Transverse colon (tissue), 4 donors: ENCODE results near the gene PJA1. TPM values are rescaled to one million over a fixed set of nuclear protein-coding genes. Genes with fewer than 3 reads are reported as not detected.

Experiments
- DNase-seq: peaks from one replicate; pipeline ENCODE4 v3.0.0-alpha.2; 2019
- H3K27ac ChIP-seq, 4 donors: fragments of 200-600 bp; sonication (generic); 2 replicates each; pipeline ENCODE4 v1.5.1; 2016 to 2018; ENCODE audit warnings: inconsistent platforms in 4 of 4
- H3K27me3 ChIP-seq: fragments of 200-600 bp; sonication (generic); 2 replicates; pipeline ENCODE4 v1.5.1; 2017; ENCODE audit warnings: inconsistent platforms
- H3K36me3 ChIP-seq, 4 donors: fragments of 200-600 bp; sonication (generic); 2 replicates each; pipeline ENCODE4 v1.5.1; 2017 to 2019; ENCODE audit warnings: inconsistent platforms in 4 of 4
- H3K4me1 ChIP-seq, 4 donors: fragments of 200-600 bp; sonication (generic); 2 replicates each; pipeline ENCODE4 v1.5.1; 2017 to 2020; ENCODE audit warnings: inconsistent platforms in 4 of 4
- H3K4me3 ChIP-seq, 4 donors: fragments of 200-600 bp; sonication (generic); 1 replicate in 1 of 4; 2 replicates in 3 of 4; pipeline versions ENCODE4 v1.5.1 to v1.6.1; 2017 to 2019; ENCODE audit warnings: inconsistent platforms in 4 of 4
- H3K9me3 ChIP-seq, 2 donors: fragments of 200-600 bp; sonication (generic); 2 replicates each; pipeline ENCODE4 v1.5.1; 2017 to 2019; ENCODE audit warnings: inconsistent platforms in 2 of 2
- CTCF ChIP-seq, 5 experiments: fragments of 200-600 bp in 3 of 5; fragments of 450-650 bp in 2 of 5; sonication (generic) in 3 of 5; IDR thresholded peaks; 1 replicate in 2 of 5; 2 replicates in 3 of 5; pipeline ENCODE4 v1.5.1; 2016 to 2017; ENCODE audit warnings: antibody characterized with exemption in 5 of 5, inconsistent platforms in 3 of 5, mild to moderate bottlenecking in 2 of 5, moderate library complexity in 1 of 5
- EP300 ChIP-seq: sonication (generic); formaldehyde crosslinking; IDR thresholded peaks from one replicate; pipeline ENCODE4 v1.6.1; 2017; ENCODE audit warnings: antibody characterized with exemption, low read depth
- POLR2A ChIP-seq: fragments of 450-650 bp; IDR thresholded peaks from one replicate; pipeline ENCODE4 v1.6.1; 2016; ENCODE audit warnings: antibody characterized with exemption, mild to moderate bottlenecking, moderate library complexity
- POLR2AphosphoS5 ChIP-seq, 3 donors: sonication (generic); formaldehyde crosslinking; IDR thresholded peaks; one replicate each; pipeline ENCODE4 v1.6.1; 2016; ENCODE audit warnings: antibody characterized with exemption in 3 of 3
- WGBS, 2 donors: methylation state at CpG; one replicate each; pipeline ENCODE4 v1.1.5; 2018; ENCODE audit warnings: low coverage in 1 of 2; 5-methylcytosine and 5-hydroxymethylcytosine counted together
- in situ Hi-C, 4 donors: fragments of 200-750 bp; cut with MboI; loops; one replicate each; pipeline versions ENCODE4 v1.15.0 to v1.15.1; 2017; ENCODE audit warnings: low sequenced_read_pairs in 3 of 4, low pct_ligation_motif_present in 1 of 4, low pct_unique_long_range_greater_than_20kb in 1 of 4
- intact Hi-C: fragments of 100-400 bp; cut with DNase I; formaldehyde crosslinking; loops from one replicate; pipeline ENCODE4 v1.15.1; 2023; ENCODE audit warnings: low total_unique reads
- total RNA-seq, 4 donors: library from RNA; depleted of rRNA; stranded (reverse); fragments of >200 nt; gene quantifications; one replicate each; pipeline ENCODE4 v1.1.0, GENCODE V29; 2016

PJA1 gene
- total RNA-seq, 4 donors from 2014 or later = 2.2 to 31.4 (median 6.9) TPM

DNA sequence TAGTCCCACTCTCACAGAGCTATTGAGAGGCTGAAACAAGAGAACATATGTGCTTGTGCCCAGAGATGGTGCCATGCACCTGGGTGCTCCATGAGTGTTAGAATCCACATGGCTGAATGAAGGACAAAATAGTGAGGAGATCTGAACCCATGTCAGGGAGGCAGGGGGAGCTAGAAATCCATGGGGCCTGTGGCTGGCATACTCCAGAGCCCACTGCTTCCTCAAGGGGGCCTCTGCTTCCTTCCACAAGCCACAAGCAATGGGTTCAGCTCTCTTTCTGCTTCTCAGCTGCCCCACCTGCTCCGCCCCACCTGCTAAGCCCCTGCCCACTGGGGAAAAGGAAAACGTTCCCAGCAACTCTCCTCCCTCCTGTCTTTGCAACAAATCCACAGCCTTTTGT, 46.1 kb downstream of the PJA1 start:
- no peaks in the 10 kb centered on the region for H3K4me1 ChIP-seq
- TF ChIP-seq POLR2A (no peak), POLR2AphosphoS5 (IDR thresholded peaks at IDR 0.05) (no peak), EP300 (no peak), CTCF (IDR thresholded peaks at IDR 0.05) (no peak)
- WGBS, 2 donors = 62 to 63% methylated on average over 2 of the region's 2 CpGs
- H3K27me3 ChIP-seq = no peaks in the 10 kb centered on the region
- in situ Hi-C loops = no loop called here
- no peaks in the 10 kb centered on the region for H3K36me3 ChIP-seq
- H3K4me3 ChIP-seq = no peak overlapping the region
- H3K9me3 ChIP-seq = no peaks in the 10 kb centered on the region
- intact Hi-C loops = no loop called here
- H3K27ac ChIP-seq = no peak overlapping the region
- DNase-seq = no peak

- H3K4me3 ChIP-seq = no peak overlapping the region
- 67% methylated on average over 11 of the region's 11 CpGs; no CpG with 5 or more reads in 1 of the 2 donors for WGBS, 2 donors
- H3K27ac ChIP-seq = no peak overlapping the region
- intact Hi-C loops = no loop called here
- TF ChIP-seq POLR2A (no peak), EP300 (no peak), CTCF (IDR thresholded peaks at IDR 0.05) (no peak), POLR2AphosphoS5 (IDR thresholded peaks at IDR 0.05) (no peak)
- no peaks in the 10 kb centered on the region for H3K9me3 ChIP-seq
- H3K27me3 ChIP-seq = no peaks in the 10 kb centered on the region
- DNase-seq = no peak
- no peaks in the 10 kb centered on the region for H3K36me3 ChIP-seq
- no peaks in the 10 kb centered on the region for H3K4me1 ChIP-seq
- in situ Hi-C loops = no loop called here
Measured at GRCh38 chrX:69117876-69118526, 47.3 kb downstream of the PJA1 start.

DNA sequence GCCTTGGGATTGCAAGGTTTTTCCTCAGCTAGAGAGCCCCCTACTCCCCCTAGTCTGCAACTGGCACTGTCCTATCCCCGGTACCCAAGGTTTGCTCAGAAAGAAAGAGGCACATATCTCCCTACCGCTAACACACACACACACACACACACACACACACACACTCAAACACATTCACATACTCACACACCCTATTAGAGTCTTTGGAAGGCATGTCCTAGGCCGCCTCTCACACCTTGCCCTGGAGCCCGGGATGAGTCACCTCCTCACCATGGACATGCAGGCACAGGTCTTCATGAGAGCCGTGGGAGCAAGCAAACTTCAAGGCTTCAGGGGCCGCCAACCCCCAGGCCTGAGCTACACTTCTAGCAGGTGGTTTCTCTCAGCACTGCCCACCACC, 49.2 kb downstream of the PJA1 start:
- H3K9me3 ChIP-seq = no peaks in the 10 kb centered on the region
- WGBS, 2 donors = 84% methylated on average over 6 of the region's 6 CpGs; no CpG with 5 or more reads in 1 of the 2 donors
- no peak for DNase-seq
- no peak overlapping the region for H3K27ac ChIP-seq
- H3K4me3 ChIP-seq = no peak overlapping the region
- in situ Hi-C loops = no loop called here
- intact Hi-C loops = no loop called here
- H3K27me3 ChIP-seq = no peaks in the 10 kb centered on the region
- TF ChIP-seq POLR2A = no peak
- no peak for TF ChIP-seq POLR2AphosphoS5 (IDR thresholded peaks at IDR 0.05)
- no peak for TF ChIP-seq EP300
- no peak for TF ChIP-seq CTCF (IDR thresholded peaks at IDR 0.05)
- H3K36me3 ChIP-seq = no peaks in the 10 kb centered on the region
- H3K4me1 ChIP-seq = no peaks in the 10 kb centered on the region

DNA sequence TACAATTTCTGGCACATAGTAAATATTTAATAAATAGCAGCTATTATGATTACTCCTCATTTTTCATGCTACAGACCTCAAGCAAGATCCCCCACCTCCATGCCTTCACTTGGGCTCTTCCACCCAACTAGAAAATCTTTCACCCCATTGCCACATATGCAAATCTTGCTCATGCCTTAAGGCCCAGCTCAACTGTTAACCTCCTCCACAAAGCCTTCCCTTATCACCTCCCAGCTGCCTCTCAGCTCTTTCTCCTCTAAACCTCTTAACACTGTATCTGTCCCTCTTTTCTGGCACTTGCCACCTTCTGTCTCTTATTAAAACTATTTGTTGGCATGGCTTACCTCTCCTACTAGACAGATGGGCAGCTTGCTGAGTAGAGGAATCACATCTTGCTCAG, 51.5 kb downstream of the PJA1 start:
- Histone ChIP-seq H3K4me3 (no peak overlapping the region), H3K9me3 (no peaks in the 10 kb centered on the region), H3K27ac (no peak overlapping the region), H3K27me3 (no peaks in the 10 kb centered on the region), H3K4me1 (no peaks in the 10 kb centered on the region), H3K36me3 (no peaks in the 10 kb centered on the region)
- no peak for DNase-seq
- no peak for TF ChIP-seq EP300
- no peak for TF ChIP-seq POLR2A
- no peak for TF ChIP-seq POLR2AphosphoS5 (IDR thresholded peaks at IDR 0.05)
- no peak for TF ChIP-seq CTCF (IDR thresholded peaks at IDR 0.05)
- in situ Hi-C loops = no loop called here
- intact Hi-C loops = no loop called here
